ENCODE measurements around the gene SPATA20.
A peak's percentile ranks its signal among the peaks of the same experiment; 100 is the strongest.

Gene SPATA20

DNA sequence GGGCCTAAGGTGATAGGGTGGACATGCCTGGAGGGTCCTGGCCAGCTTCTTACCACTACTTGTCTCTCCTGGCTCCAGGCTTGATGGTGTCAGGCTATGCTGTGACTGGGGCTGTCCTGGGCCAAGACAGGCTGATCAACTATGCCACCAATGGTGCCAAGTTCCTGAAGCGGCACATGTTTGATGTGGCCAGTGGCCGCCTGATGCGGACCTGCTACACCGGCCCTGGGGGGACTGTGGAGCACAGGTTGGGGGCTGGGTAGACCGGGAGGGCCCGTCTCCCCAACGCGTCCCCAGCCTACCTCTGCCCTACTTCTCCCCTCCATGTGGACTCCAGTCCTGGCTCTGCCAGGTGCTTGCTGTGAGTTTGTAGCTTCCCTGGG is 4.5 kb downstream of the SPATA20 start:
- TF ChIP-seq ZFX (IDR thresholded peaks at IDR 0.05; ENCODE audit: borderline replicate concordance) = no peak
- TF ChIP-seq, protein P1, sequence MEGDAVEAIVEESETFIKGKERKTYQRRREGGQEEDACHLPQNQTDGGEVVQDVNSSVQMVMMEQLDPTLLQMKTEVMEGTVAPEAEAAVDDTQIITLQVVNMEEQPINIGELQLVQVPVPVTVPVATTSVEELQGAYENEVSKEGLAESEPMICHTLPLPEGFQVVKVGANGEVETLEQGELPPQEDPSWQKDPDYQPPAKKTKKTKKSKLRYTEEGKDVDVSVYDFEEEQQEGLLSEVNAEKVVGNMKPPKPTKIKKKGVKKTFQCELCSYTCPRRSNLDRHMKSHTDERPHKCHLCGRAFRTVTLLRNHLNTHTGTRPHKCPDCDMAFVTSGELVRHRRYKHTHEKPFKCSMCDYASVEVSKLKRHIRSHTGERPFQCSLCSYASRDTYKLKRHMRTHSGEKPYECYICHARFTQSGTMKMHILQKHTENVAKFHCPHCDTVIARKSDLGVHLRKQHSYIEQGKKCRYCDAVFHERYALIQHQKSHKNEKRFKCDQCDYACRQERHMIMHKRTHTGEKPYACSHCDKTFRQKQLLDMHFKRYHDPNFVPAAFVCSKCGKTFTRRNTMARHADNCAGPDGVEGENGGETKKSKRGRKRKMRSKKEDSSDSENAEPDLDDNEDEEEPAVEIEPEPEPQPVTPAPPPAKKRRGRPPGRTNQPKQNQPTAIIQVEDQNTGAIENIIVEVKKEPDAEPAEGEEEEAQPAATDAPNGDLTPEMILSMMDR (IDR thresholded peaks at IDR 0.05) = no peak

DNA sequence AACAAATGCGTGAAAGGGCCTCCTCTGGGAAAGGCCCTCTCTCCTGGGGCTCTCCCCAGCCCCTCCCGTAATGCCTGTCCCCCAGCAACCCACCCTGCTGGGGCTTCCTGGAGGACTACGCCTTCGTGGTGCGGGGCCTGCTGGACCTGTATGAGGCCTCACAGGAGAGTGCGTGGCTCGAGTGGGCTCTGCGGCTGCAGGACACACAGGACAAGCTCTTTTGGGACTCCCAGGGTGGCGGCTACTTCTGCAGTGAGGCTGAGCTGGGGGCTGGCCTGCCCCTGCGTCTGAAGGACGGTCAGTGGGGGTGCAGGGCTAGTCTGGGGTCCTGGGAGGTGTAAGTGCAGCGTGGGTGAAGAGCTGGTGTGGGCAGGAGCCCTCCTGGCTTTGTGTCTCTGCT is 4.9 kb downstream of the SPATA20 start:
- H3K27ac ChIP-seq = no peak overlapping the region
- TF ChIP-seq, protein P1 (IDR thresholded peaks at IDR 0.05) = no peak
- no peak for TF ChIP-seq ZFX (IDR thresholded peaks at IDR 0.05; ENCODE audit: borderline replicate concordance)

More for the DNA sequence above, 4.5 kb downstream of the SPATA20 start:
- H3K27ac ChIP-seq = no peak overlapping the region

DNA sequence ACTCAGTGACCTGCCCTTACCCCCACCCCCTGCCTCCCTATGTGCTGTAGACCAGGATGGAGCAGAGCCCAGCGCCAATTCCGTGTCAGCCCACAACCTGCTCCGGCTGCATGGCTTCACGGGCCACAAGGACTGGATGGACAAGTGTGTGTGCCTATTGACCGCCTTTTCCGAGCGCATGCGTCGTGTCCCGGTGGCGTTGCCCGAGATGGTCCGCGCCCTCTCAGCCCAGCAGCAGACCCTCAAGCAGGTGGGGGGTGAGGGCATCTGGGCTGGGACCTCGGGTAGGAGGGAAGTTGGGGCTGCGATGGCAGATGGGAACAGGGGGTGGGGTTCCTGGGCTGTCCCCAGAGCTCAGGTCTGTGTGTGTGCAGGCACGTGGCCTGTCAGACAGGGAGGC is 7.2 kb downstream of the SPATA20 start:
- TF ChIP-seq ZFX (IDR thresholded peaks at IDR 0.05; ENCODE audit: borderline replicate concordance) = no peak
- TF ChIP-seq, protein P1 (IDR thresholded peaks at IDR 0.05) = no peak
- H3K27ac ChIP-seq = no peak overlapping the region

DNA sequence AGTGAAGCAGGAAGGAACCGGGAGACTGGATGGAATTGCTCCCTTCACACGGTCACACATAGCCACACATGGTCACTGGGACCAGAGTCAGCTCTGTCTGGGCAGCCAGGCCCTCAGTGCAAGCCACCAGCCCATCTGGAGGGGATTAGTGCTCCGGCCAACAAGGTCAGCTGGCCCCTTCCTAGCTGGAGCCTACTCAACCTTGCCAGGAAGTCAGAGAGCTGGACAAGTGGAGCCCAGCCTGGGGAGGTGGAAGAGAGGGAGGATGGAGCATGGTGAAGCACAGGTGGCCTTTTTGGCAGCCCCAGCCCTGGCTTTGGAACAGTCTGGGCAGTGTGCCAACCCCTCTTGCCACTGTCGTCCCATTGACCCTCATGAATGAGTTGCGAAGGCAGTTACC is 9.8 kb downstream of the SPATA20 start:
- no peak for TF ChIP-seq ZFX (IDR thresholded peaks at IDR 0.05; ENCODE audit: borderline replicate concordance)
- TF ChIP-seq, protein P1 (IDR thresholded peaks at IDR 0.05) = no peak
- H3K27ac ChIP-seq = peak overlapping the region; percentile 42; the same call in 1 of the 2 replicates

DNA sequence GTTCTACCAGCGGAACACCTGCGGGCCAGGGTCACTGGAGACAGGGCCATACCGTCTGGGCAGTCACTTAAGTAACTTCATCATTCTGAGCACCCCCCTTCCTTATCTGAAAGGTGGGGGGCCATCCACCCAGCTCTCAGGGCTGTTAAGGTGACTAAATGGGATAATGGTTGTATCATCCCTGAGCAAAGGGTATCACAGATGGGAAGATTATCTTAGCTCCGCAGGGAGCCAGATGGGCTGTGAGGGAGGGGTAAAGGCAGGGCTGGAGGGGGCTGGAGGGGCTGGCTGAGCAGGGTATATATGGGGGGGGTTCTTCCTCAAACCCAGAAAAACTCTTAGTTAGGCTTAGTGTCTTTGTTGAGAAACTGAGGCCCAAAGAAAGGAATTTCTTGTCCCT is 10.7 kb downstream of the SPATA20 start:
- peak overlapping the region; percentile 42 for H3K27ac ChIP-seq
- no peak for TF ChIP-seq ZFX (IDR thresholded peaks at IDR 0.05; ENCODE audit: borderline replicate concordance)
- TF ChIP-seq, protein P1 (IDR thresholded peaks at IDR 0.05) = no peak

DNA sequence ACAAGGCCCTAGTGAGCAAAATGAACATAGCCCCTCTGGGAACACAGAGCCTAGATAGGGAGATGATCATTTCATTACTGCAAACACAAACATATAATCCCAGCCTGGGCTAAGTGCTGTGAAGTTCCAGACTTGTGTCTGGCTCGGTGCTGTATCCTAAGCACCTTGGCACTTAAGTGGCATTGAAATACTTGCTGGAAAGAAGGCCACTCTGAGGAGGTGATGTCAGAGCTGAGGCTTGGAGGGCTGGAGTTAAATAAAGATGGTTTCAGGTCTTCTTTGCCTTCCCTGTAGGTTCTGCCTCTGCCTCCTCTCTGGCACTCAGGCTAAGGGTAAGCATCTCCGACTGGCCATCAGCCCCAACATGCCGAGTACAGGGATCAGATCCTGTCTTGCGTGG is 11.1 kb downstream of the SPATA20 start:
- TF ChIP-seq, protein P1 (IDR thresholded peaks at IDR 0.05) = no peak
- TF ChIP-seq ZFX (IDR thresholded peaks at IDR 0.05; ENCODE audit: borderline replicate concordance) = no peak
- peak overlapping the region; percentile 42 for H3K27ac ChIP-seq

DNA sequence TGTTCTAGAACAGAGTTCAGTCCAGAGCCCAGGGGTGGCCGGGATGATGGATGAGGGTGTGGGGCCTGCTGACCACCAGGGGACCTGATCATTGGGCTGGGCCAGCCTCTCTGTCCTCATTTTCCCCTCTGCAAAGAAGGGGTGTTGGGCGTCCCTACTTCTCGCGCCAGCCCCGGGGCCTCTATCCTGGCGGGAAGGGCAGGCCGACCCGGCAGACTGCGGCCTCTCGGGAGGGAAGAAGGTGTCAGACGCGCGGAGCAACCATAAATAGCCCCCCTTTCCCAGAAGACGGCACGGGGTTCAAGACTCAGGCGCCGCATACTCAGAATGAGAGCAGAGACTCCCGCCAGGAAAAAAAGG is 11.6 kb downstream of the SPATA20 start:
- TF ChIP-seq, protein P1 (IDR thresholded peaks at IDR 0.05) = no peak
- no peak for TF ChIP-seq ZFX (IDR thresholded peaks at IDR 0.05; ENCODE audit: borderline replicate concordance)
- peak overlapping the region; percentile 42; the same call in 1 of the 2 replicates for H3K27ac ChIP-seq
